SK-N-MC (cell line): ENCODE data around the gene TRIM68.

ENCODE experiments used
- EZH2 ChIP-seq: fragments of 200-600 bp; sonication (generic); IDR thresholded peaks from one replicate; pipeline ENCODE4 v1.6.1; 2017; ENCODE audit warnings: antibody characterized with exemption
- FOXP2 ChIP-seq: optimal IDR thresholded peaks from 2 replicates; pipeline ENCODE3; 2011; ENCODE audit warnings: mild to moderate bottlenecking, moderate library complexity; ENCODE audit not compliant: insufficient read depth; ENCODE audit errors: extremely low read length, control extremely low read depth

DNA sequence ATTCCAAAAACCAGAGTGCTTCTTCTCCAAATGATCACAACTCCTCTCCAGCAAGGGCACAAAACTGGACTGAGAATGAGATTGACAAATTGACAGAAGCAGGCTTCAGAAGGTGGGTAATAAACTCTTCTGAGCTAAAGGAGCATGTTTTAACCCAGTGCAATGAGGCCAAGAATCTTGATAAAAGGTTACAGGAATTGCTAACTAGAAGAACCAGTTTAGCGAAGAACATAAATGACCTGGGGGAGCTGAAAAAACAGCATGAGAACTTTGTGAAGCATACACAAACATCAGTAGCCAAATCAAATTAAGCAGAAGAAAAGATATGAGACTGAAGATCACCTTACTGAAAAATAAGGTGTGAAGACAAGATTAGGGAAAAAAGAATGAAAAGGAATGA is 47.6 kb downstream of the TRIM68 start:
- TF ChIP-seq EZH2 (no peak), FOXP2 (no peak)
